Activated naive CD8-positive, alpha-beta T cell treated with anti-CD3 and anti-CD28 coated beads for 36 hours (primary cell): Measurements from ENCODE around the gene RNASE1. TPM values are rescaled to one million over a fixed set of nuclear protein-coding genes. Genes with fewer than 3 reads are reported as not detected.
"Not testable (repeated sequence)": the region's sequence is repeated elsewhere in the genome, so short reads cannot be mapped to it uniquely, and the experiment has no call there.

Experiments
- DNase-seq: peaks from one replicate; pipeline ENCODE4 v3.0.0; 2021
- H3K27ac Mint-ChIP-seq: one replicate; pipeline ENCODE4 v1.8.0; 2022; ENCODE audit warnings: mild to moderate bottlenecking, moderate library complexity, mixed read lengths
- H3K27me3 Mint-ChIP-seq: one replicate; pipeline ENCODE4 v1.8.0; 2022; ENCODE audit warnings: mild to moderate bottlenecking, mixed read lengths
- H3K36me3 Mint-ChIP-seq: one replicate; pipeline ENCODE4 v1.8.0; 2021; ENCODE audit warnings: mild to moderate bottlenecking, mixed read lengths
- H3K4me1 Mint-ChIP-seq: one replicate; pipeline ENCODE4 v1.8.0; 2021; ENCODE audit warnings: mixed read lengths
- H3K4me3 Mint-ChIP-seq: one replicate; pipeline ENCODE4 v1.8.0; 2022; ENCODE audit warnings: mild to moderate bottlenecking, moderate library complexity, mixed read lengths
- H3K9me3 Mint-ChIP-seq: one replicate; pipeline ENCODE4 v1.8.0; 2022; ENCODE audit warnings: mixed read lengths
- total RNA-seq, 2 experiments: library from RNA; stranded (reverse); gene quantifications; one replicate each; pipeline ENCODE4 v1.2.3, GENCODE V29; 2021

The RNASE1 gene
- total RNA-seq, 2 experiments from 2014 or later: not detected

DNA sequence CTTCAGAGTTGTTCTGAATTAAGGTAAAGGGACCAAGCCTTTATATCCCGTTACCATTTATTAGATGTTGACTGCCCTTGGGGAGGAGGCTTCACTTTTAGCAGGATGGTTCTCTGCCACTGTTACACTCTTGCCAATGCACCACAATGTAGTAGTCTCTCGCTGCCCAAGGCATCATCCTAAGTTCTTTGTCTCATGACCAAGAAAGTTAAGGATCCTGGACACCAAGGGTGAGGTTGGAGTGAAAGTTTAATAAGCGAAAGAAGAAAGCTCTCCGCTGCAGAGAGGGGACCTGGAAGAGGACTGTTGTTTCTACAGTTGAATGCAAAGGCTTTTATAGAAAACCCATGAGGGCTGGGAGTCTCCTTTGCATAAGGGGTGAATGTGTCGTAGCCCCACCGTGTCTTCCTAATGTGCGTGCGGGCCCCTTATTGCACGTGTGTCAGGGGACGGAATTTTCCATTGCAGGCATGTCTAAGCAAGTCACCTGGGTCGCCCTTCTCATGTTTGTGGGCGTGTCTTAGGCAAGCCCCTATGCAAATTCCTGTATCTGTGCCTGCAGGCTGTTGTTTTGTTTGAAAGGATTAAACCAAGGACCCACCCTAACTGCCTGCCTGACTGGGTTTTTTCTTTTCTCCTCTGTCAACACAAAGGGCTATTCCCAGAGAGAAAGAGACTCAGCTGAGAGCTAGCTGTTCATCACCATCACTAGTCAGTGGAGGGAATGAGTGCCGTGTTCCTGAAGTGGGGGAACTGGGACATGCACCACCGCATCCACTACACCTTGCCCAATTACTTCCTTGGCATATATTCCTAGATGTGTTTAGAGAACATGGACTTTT, 17.6 kb upstream of the RNASE1 start:
- Mint-ChIP-seq H3K27me3 (peaks cover 4% of the 10 kb centered on the region), H3K4me1 (no peaks in the 10 kb centered on the region), H3K27ac (no peak overlapping the region), H3K4me3 (no peak overlapping the region), H3K9me3 (no peaks in the 10 kb centered on the region), H3K36me3 (no peaks in the 10 kb centered on the region)
- DNase-seq: no peak

DNA sequence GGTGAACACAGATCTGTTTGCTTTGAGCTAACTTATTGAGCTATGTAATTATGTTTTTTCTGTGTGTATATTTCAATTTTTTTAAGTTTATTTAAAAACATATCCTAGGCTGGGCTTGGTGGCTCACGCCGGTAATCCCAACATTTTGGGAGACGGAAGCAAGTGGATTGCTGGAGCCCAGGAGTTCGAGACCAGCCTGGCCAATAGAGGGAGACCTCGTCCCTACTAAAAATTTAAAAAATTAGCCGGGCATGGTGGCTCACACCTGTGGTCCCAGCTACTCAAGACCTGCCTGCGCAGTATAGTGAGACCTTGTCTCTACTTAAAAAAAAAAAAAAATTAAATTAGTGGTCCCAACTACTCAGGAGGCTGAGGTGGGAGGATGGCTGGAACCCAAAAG, 16.2 kb upstream of the RNASE1 start:
- H3K27me3 Mint-ChIP-seq: peaks cover 4% of the 10 kb centered on the region

DNA sequence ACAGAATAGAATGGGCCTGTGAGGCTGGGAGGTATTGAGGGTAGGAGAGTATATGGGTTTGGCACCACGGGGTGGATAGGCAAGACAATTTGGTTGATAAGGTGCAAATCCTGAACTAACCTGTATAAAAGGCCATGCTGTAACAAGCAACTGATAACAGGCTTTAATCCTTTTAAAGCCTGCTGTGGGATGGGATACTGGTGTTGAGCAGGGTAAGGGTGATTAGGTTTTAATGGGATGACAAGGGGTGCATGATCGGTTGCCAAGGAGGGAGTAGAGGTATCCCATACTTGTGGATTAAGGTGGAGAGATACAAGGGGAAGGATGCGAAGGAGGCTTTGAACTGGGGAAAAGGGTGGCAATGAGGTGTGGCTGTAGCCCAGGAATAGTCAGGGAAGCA, 13.3 kb upstream of the RNASE1 start:
- H3K4me1 Mint-ChIP-seq, DNase-seq, H3K27me3 Mint-ChIP-seq, H3K36me3 Mint-ChIP-seq, H3K9me3 Mint-ChIP-seq, H3K27ac Mint-ChIP-seq, H3K4me3 Mint-ChIP-seq: not testable (repeated sequence)

More for the DNA sequence above, 16.2 kb upstream of the RNASE1 start:
- DNase-seq: no peak
- H3K27ac Mint-ChIP-seq: no peak overlapping the region
- no peaks in the 10 kb centered on the region for H3K4me1 Mint-ChIP-seq
- H3K36me3 Mint-ChIP-seq: no peaks in the 10 kb centered on the region
- H3K9me3 Mint-ChIP-seq: no peaks in the 10 kb centered on the region
- H3K4me3 Mint-ChIP-seq: no peak overlapping the region

GRCh38 chr14:20811986-20812975, 9.6 kb upstream of the RNASE1 start:
- H3K36me3 Mint-ChIP-seq: no peaks in the 10 kb centered on the region
- H3K27me3 Mint-ChIP-seq: no peaks in the 10 kb centered on the region
- no peak overlapping the region for H3K27ac Mint-ChIP-seq
- no peak overlapping the region for H3K4me3 Mint-ChIP-seq
- H3K9me3 Mint-ChIP-seq: no peaks in the 10 kb centered on the region
- H3K4me1 Mint-ChIP-seq: no peaks in the 10 kb centered on the region
- DNase-seq: no peak

DNA sequence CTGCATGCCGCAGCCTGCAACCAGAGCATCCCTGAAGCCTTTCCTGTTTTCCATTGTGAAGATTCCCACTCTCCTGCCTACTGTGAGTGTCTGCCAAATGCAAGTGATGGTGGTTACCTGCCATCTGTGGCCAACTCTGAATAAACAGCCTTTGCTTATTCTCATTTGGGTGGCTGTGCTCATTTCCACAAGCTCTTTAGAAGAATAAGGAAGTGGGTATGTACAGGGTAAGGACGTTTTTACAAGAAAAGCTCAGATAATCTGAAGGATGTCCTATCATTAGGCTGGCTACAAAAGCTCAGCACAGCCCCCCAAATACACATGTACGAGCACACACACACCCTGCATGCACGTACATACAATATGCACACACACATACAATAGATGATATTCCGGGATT, 7.3 kb upstream of the RNASE1 start:
- Mint-ChIP-seq H3K27ac (no peak overlapping the region), H3K9me3 (no peaks in the 10 kb centered on the region), H3K27me3 (no peaks in the 10 kb centered on the region), H3K4me1 (no peaks in the 10 kb centered on the region), H3K36me3 (no peaks in the 10 kb centered on the region), H3K4me3 (no peak overlapping the region)
- DNase-seq: no peak

- H3K27ac Mint-ChIP-seq: no peak overlapping the region
- no peaks in the 10 kb centered on the region for H3K9me3 Mint-ChIP-seq
- H3K36me3 Mint-ChIP-seq: no peaks in the 10 kb centered on the region
- DNase-seq: no peak
- no peaks in the 10 kb centered on the region for H3K27me3 Mint-ChIP-seq
- no peaks in the 10 kb centered on the region for H3K4me1 Mint-ChIP-seq
- no peak overlapping the region for H3K4me3 Mint-ChIP-seq
Observed at GRCh38 chr14:20808162-20808483, 5.5 kb upstream of the RNASE1 start.

- H3K36me3 Mint-ChIP-seq: no peaks in the 10 kb centered on the region
- DNase-seq: no peak
- H3K9me3 Mint-ChIP-seq: no peaks in the 10 kb centered on the region
- H3K27me3 Mint-ChIP-seq: no peaks in the 10 kb centered on the region
- no peak overlapping the region for H3K27ac Mint-ChIP-seq
- no peaks in the 10 kb centered on the region for H3K4me1 Mint-ChIP-seq
- H3K4me3 Mint-ChIP-seq: no peak overlapping the region
Observed at GRCh38 chr14:20807304-20808161, 4.9 kb upstream of the RNASE1 start.

DNA sequence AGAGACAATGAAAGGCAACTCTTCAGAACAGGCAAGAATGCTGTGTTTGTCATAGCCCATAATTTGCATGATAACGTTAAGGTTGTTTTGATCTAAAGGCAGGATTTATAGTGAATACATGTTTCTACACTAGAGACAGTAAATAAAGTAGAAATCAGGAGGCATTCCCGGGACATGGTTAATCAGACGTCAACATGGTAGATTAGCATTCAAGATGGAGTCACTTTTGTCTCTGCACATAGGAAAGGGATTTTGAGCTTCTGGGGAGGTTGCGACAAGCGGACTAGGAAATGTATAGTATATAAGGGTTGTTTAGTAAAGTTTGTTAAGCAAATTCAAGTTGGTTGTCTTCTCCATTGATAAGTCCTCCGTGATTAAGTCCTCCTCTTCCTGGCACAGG, 2.8 kb upstream of the RNASE1 start:
- no peak for DNase-seq
- H3K27ac Mint-ChIP-seq: no peak overlapping the region
- H3K4me3 Mint-ChIP-seq: no peak overlapping the region
- no peaks in the 10 kb centered on the region for H3K4me1 Mint-ChIP-seq
- H3K27me3 Mint-ChIP-seq: peaks cover 6% of the 10 kb centered on the region
- no peaks in the 10 kb centered on the region for H3K36me3 Mint-ChIP-seq
- no peaks in the 10 kb centered on the region for H3K9me3 Mint-ChIP-seq

DNA sequence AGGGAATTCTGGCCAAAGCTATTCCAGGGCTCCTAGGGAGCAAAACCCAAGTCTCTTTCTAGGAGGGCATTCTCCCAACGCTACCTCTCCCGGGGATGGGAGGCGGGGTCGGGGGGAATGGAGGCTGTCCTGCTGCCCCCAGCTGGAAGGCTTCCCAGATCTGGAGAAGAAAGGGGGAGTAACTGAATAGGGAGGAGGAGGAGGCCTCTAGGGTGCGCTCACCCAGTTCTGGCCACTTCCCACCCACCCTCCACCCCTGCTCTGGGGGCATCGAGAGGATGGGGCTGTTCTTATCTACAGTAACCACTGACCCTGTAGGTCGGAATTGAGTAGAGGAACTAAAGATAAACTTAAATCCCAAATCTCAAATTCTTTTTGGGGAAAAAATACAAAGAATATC, 579 bp upstream of the RNASE1 start:
- no peaks in the 10 kb centered on the region for H3K4me1 Mint-ChIP-seq
- DNase-seq: no peak
- H3K27me3 Mint-ChIP-seq: peaks cover 6% of the 10 kb centered on the region
- no peaks in the 10 kb centered on the region for H3K36me3 Mint-ChIP-seq
- no peak overlapping the region for H3K4me3 Mint-ChIP-seq
- no peaks in the 10 kb centered on the region for H3K9me3 Mint-ChIP-seq
- no peak overlapping the region for H3K27ac Mint-ChIP-seq

GRCh38 chr14:20801726-20802125, 918 bp downstream of the RNASE1 start:
- Mint-ChIP-seq H3K36me3 (no peaks in the 10 kb centered on the region), H3K4me3 (no peak overlapping the region), H3K27me3 (peaks cover 6% of the 10 kb centered on the region), H3K9me3 (no peaks in the 10 kb centered on the region), H3K27ac (no peak overlapping the region), H3K4me1 (no peaks in the 10 kb centered on the region)
- no peak for DNase-seq

DNA sequence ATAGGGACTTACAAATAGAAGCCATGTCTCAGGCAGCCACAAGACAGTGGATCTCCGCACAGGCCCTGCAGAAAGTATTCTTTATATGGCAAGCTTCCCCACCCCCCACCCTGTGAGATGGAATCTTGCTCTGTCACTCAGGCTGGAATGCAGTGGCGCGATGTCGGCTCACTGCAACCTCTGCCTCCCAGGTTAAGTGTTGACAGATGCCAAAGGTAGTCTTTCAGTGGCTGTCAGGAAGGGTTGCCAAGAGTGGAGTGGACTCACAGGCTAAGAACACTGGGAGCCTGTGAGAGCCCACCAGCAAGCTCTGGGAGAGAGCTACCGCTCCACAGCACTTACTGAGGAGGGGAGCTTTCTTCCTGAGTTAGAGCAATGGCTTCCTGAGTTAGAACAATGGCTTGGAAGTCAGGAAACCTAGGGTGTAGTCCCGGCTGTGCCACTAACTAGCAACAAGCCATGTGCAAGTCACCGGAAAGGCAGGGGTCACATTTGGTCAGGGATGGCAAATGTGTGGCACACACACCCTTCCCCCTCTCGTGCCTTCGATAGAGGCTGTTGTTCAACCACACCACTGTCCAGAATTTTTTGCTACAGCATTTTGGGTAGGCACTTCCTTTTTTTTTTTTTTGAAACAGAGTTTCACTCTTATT, 2.6 kb downstream of the RNASE1 start:
- no peak for DNase-seq
- Mint-ChIP-seq H3K27ac (no peak overlapping the region), H3K27me3 (peaks cover 6% of the 10 kb centered on the region), H3K4me3 (no peak overlapping the region), H3K9me3 (no peaks in the 10 kb centered on the region), H3K4me1 (no peaks in the 10 kb centered on the region), H3K36me3 (no peaks in the 10 kb centered on the region)

DNA sequence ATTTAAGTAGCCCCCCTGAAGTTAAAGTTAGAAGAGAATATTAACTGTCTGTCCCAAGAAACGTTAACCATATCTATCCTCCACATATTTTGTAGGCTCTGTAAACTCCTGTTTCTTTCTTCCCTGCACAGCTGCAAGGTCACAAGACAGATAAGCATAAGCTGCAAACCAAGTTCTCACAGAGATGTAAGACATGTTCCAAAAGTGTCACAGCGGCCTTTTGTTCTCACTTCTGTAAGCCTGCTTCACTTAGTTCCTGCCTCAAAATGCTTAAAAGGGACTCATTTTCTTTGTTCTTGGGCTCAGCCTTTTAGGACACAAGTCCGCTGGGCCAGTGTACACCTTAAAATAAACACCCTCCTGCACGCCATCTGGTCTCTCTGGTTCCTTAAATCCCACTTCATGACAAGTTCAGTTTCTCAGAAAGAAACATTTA, 3.2 kb downstream of the RNASE1 start:
- no peaks in the 10 kb centered on the region for H3K36me3 Mint-ChIP-seq
- no peak overlapping the region for H3K4me3 Mint-ChIP-seq
- H3K9me3 Mint-ChIP-seq: no peaks in the 10 kb centered on the region
- DNase-seq: no peak
- H3K4me1 Mint-ChIP-seq: no peaks in the 10 kb centered on the region
- H3K27ac Mint-ChIP-seq: no peak overlapping the region
- H3K27me3 Mint-ChIP-seq: peaks cover 6% of the 10 kb centered on the region

DNA sequence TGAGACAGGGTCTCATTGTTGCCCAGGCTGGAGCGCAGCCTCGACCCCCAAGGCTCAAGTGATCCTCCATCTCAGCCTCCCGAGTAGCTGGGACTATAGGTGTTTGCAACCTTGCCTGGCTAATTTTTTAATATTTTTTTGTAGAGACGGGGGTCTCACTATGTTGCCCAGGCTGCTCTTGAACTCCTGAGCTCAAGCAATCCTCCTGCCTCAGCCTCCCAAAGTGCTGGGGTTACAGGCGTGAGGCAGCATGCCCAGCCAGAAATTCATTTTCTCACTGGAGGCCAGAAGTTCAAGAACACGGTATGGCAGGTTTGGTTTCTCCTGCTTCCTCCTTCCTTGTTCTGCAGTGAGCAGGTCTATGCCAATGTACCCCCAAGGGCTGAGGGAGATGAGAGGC, 3.7 kb downstream of the RNASE1 start:
- no peak overlapping the region for H3K27ac Mint-ChIP-seq
- H3K4me1 Mint-ChIP-seq: no peaks in the 10 kb centered on the region
- no peak overlapping the region for H3K4me3 Mint-ChIP-seq
- no peaks in the 10 kb centered on the region for H3K9me3 Mint-ChIP-seq
- H3K36me3 Mint-ChIP-seq: no peaks in the 10 kb centered on the region
- H3K27me3 Mint-ChIP-seq: peaks cover 6% of the 10 kb centered on the region
- no peak for DNase-seq

- Mint-ChIP-seq H3K9me3 (no peaks in the 10 kb centered on the region), H3K4me3 (no peak overlapping the region), H3K36me3 (no peaks in the 10 kb centered on the region), H3K27ac (no peak overlapping the region), H3K27me3 (peaks cover 6% of the 10 kb centered on the region), H3K4me1 (no peaks in the 10 kb centered on the region)
- DNase-seq: no peak
Observed at GRCh38 chr14:20798318-20798717, 4.3 kb downstream of the RNASE1 start.
